ENCODE measurements around the gene KIAA0825.

DNA sequence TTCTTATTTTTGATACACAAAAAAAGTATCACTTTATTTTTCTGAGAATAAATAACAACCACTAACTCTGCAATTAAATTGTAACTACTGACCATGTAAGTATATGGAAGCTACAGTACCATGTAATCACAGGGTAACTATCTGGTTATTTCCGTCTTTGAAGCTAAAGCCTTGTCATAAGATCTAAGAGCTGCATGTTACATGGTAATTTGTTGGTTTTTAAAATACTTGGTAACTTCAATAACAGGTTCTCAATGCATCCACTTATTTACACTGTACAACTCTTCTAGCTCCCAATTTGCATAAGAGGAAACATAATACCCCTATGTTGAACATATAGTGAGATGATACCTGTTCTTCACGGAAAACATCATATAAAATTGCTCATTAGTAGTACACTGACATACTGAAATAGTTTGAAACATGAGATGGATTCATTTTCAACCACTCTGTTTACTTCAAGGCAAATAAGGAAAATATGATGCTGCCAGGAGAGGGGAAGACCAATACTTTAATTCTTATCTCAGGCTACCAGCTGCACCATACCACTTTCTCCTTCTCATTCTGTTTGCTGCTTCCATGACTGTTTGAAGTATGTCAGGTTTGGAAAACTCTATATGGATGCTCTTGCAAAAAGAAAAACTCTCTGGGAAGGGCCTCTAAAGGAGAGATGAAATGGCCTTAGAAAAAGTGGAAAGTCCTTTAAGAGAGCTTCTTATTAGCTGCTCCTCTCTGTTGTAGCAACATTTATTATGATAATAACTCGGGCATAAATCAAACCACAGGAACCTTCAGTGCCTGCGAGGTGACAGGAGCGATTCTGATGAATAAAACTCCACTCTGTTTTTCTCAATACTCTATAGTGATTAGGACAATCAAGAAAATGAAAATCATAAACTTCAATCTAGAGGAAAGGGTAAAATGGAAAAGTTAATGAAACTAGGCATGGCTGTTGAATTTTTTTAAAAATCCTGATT lies 150.2 kb downstream of the KIAA0825 start:
- TF ChIP-seq, protein P1, sequence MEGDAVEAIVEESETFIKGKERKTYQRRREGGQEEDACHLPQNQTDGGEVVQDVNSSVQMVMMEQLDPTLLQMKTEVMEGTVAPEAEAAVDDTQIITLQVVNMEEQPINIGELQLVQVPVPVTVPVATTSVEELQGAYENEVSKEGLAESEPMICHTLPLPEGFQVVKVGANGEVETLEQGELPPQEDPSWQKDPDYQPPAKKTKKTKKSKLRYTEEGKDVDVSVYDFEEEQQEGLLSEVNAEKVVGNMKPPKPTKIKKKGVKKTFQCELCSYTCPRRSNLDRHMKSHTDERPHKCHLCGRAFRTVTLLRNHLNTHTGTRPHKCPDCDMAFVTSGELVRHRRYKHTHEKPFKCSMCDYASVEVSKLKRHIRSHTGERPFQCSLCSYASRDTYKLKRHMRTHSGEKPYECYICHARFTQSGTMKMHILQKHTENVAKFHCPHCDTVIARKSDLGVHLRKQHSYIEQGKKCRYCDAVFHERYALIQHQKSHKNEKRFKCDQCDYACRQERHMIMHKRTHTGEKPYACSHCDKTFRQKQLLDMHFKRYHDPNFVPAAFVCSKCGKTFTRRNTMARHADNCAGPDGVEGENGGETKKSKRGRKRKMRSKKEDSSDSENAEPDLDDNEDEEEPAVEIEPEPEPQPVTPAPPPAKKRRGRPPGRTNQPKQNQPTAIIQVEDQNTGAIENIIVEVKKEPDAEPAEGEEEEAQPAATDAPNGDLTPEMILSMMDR (IDR thresholded peaks at IDR 0.05): no peak
- TF ChIP-seq NRF1 (IDR thresholded peaks at IDR 0.05; ENCODE audit: low read depth, low read length) (no peak), RAD21 (IDR thresholded peaks at IDR 0.05; ENCODE audit: low read length) (no peak), FOSL2 (IDR thresholded peaks at IDR 0.05; ENCODE audit: borderline replicate concordance, low read depth) (no peak), TAF1 (IDR thresholded peaks at IDR 0.05; ENCODE audit: borderline replicate concordance, low read depth, low read length) (no peak), POLR2AphosphoS5 (IDR thresholded peaks at IDR 0.05; ENCODE audit: low read depth, low read length) (no peak), EZH2phosphoT487 (IDR thresholded peaks at IDR 0.05; ENCODE audit: borderline replicate concordance, low read depth) (no peak), USF1 (IDR thresholded peaks at IDR 0.05; ENCODE audit: borderline replicate concordance, low read depth) (no peak), NFIC (IDR thresholded peaks at IDR 0.05; ENCODE audit: borderline replicate concordance) (no peak), MXI1 (IDR thresholded peaks at IDR 0.05; ENCODE audit: low read depth, low read length) (no peak), CHD2 (IDR thresholded peaks at IDR 0.05; ENCODE audit: low read length, partially characterized antibody) (no peak)
- TF ChIP-seq, protein P2, sequence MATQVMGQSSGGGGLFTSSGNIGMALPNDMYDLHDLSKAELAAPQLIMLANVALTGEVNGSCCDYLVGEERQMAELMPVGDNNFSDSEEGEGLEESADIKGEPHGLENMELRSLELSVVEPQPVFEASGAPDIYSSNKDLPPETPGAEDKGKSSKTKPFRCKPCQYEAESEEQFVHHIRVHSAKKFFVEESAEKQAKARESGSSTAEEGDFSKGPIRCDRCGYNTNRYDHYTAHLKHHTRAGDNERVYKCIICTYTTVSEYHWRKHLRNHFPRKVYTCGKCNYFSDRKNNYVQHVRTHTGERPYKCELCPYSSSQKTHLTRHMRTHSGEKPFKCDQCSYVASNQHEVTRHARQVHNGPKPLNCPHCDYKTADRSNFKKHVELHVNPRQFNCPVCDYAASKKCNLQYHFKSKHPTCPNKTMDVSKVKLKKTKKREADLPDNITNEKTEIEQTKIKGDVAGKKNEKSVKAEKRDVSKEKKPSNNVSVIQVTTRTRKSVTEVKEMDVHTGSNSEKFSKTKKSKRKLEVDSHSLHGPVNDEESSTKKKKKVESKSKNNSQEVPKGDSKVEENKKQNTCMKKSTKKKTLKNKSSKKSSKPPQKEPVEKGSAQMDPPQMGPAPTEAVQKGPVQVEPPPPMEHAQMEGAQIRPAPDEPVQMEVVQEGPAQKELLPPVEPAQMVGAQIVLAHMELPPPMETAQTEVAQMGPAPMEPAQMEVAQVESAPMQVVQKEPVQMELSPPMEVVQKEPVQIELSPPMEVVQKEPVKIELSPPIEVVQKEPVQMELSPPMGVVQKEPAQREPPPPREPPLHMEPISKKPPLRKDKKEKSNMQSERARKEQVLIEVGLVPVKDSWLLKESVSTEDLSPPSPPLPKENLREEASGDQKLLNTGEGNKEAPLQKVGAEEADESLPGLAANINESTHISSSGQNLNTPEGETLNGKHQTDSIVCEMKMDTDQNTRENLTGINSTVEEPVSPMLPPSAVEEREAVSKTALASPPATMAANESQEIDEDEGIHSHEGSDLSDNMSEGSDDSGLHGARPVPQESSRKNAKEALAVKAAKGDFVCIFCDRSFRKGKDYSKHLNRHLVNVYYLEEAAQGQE (IDR thresholded peaks at IDR 0.05; ENCODE audit: low read depth, low read length): no peak
- TF ChIP-seq, protein P3, sequence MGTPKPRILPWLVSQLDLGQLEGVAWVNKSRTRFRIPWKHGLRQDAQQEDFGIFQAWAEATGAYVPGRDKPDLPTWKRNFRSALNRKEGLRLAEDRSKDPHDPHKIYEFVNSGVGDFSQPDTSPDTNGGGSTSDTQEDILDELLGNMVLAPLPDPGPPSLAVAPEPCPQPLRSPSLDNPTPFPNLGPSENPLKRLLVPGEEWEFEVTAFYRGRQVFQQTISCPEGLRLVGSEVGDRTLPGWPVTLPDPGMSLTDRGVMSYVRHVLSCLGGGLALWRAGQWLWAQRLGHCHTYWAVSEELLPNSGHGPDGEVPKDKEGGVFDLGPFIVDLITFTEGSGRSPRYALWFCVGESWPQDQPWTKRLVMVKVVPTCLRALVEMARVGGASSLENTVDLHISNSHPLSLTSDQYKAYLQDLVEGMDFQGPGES (IDR thresholded peaks at IDR 0.05; ENCODE audit: low read depth, low read length): no peak
- TF ChIP-seq, protein P4, sequence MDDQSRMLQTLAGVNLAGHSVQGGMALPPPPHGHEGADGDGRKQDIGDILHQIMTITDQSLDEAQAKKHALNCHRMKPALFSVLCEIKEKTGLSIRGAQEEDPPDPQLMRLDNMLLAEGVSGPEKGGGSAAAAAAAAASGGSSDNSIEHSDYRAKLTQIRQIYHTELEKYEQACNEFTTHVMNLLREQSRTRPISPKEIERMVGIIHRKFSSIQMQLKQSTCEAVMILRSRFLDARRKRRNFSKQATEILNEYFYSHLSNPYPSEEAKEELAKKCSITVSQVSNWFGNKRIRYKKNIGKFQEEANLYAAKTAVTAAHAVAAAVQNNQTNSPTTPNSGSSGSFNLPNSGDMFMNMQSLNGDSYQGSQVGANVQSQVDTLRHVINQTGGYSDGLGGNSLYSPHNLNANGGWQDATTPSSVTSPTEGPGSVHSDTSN (IDR thresholded peaks at IDR 0.05): no peak
